Adrenal gland (tissue), 12 donors: ENCODE measurements around the gene CCKAR. TPM values are rescaled to one million over a fixed set of nuclear protein-coding genes. Genes with fewer than 3 reads are reported as not detected.

Experiments
- DNase-seq, 7 donors: peaks; one replicate each; pipeline ENCODE4 v3.0.0-alpha.2; 2019 to 2020
- H3K27ac ChIP-seq, 5 donors: fragments of 200-600 bp; sonication (generic) in 4 of 5; 1 replicate in 3 of 5; 2 replicates in 2 of 5; pipeline versions ENCODE4 v1.5.1 to v1.8.0; 2016 to 2020; ENCODE audit warnings: mild to moderate bottlenecking in 1 of 5
- H3K27me3 ChIP-seq: fragments of 200-600 bp; 2 replicates; pipeline ENCODE4 v1.8.0; 2021
- H3K36me3 ChIP-seq, 2 donors: fragments of 200-600 bp; replicated peaks in 1 of 2; 1 replicate in 1 of 2; 2 replicates in 1 of 2; pipeline versions ENCODE4 v1.5.1 to v1.8.0; 2018 to 2022
- H3K4me1 ChIP-seq, 2 donors: fragments of 200-600 bp; replicated peaks in 1 of 2; 1 replicate in 1 of 2; 2 replicates in 1 of 2; pipeline versions ENCODE4 v1.5.1 to v1.8.0; 2018 to 2021
- H3K4me3 ChIP-seq, 4 donors: fragments of 200-600 bp; sonication (generic) in 3 of 4; one replicate each; pipeline ENCODE4 v1.5.1; 2016 to 2018
- H3K9me3 ChIP-seq, 3 donors: fragments of 200-600 bp; sonication (generic) in 1 of 3; replicated peaks in 1 of 3; 1 replicate in 2 of 3; 2 replicates in 1 of 3; pipeline versions ENCODE4 v1.5.1 to v1.8.0; 2016 to 2021
- CTCF ChIP-seq, 6 experiments: fragments of 450-650 bp in 4 of 6; fragments of 200-600 bp in 2 of 6; sonication (generic) in 1 of 6; IDR thresholded peaks; 1 replicate in 5 of 6; 2 replicates in 1 of 6; pipeline versions ENCODE4 v1.5.1 to v1.8.0; 2016 to 2021; ENCODE audit warnings: antibody characterized with exemption in 6 of 6, mild to moderate bottlenecking in 2 of 6, moderate library complexity in 1 of 6
- POLR2A ChIP-seq, 2 donors: fragments of 450-650 bp; IDR thresholded peaks; one replicate each; pipeline ENCODE4 v1.6.1; 2017; ENCODE audit warnings: antibody characterized with exemption in 2 of 2, mild to moderate bottlenecking in 2 of 2, moderate library complexity in 1 of 2
- WGBS, 4 donors: extraction: QIAGEN DNeasy Blood & Tissue Kit in 2 of 4; methylation state at CpG; one replicate each; pipeline versions ENCODE4 v1.1.5 to v1.1.7; 2013 to 2017; 5-methylcytosine and 5-hydroxymethylcytosine counted together
- intact Hi-C, 2 donors: fragments of 100-400 bp; cut with DNase I; formaldehyde crosslinking; loops; one replicate each; pipeline versions ENCODE4 v1.14.1 to v1.15.0; 2022 to 2023
- polyA plus RNA-seq, 3 donors: library from polyadenylated mRNA; stranded (reverse); fragments of 200-250 nt in 2 of 3; fragments of 350-450 nt in 1 of 3; fragmentation: Illumina TruSeq in 1 of 3; extraction: RNeasy Lipid Tissue Mini Kit (QIAGEN cat#74804) in 1 of 3; gene quantifications; one replicate each; pipeline ENCODE4 v1.2.3, GENCODE V29; 2013 to 2014
- total RNA-seq, 9 donors: library from RNA; depleted of rRNA in 4 of 9; stranded (reverse); fragments of >200 nt in 4 of 9; fragments of 120-200 nt in 1 of 9; fragmentation: NEBNext Ultra II Directional in 1 of 9; extraction: Animal tissue kit (Norgen Biotek cat#: 25700) in 1 of 9; gene quantifications; one replicate each; pipeline versions ENCODE4 v1.1.0 to v1.2.4, GENCODE V29; 2013 to 2023
- donor health status: healthy with polysubstance abuse.
- donor health status: Bipolar disorder and iron deficiency.
- donor health status: DM: yes; HTN: yes; CAD: no.
- donor health status: DM: no; HTN: no; CAD: no.
- donor health status: DM: no; HTN: no; CAD: no.
- donor health status: DM: yes; HTN: yes; CAD: no.

Gene CCKAR
- total and polyA plus RNA-seq, 12 donors: 0.11 to 0.61 TPM; not detected in 10

- TF ChIP-seq POLR2A (IDR thresholded peaks at IDR 0.05) (no peak), CTCF (IDR thresholded peaks at IDR 0.05) (no peak)
- Histone ChIP-seq H3K27ac (no peak overlapping the region), H3K4me3 (no peak overlapping the region), H3K36me3 (no peaks in the 10 kb centered on the region), H3K4me1 (no peaks in the 10 kb centered on the region), H3K27me3 (no peaks in the 10 kb centered on the region), H3K9me3 (no peaks in the 10 kb centered on the region)
- WGBS, 4 donors: 72 to 84% (median 78%) methylated on average over 2 to 7 of the region's 7 CpGs
- DNase-seq: no peak
- intact Hi-C loops: no loop called here
These were observed 1.3 kb upstream of the CCKAR start for GRCh38 chr4:26491449-26492170.

- Histone ChIP-seq H3K4me1 (no peaks in the 10 kb centered on the region), H3K27me3 (no peaks in the 10 kb centered on the region), H3K9me3 (no peaks in the 10 kb centered on the region), H3K36me3 (no peaks in the 10 kb centered on the region), H3K27ac (no peak overlapping the region), H3K4me3 (no peak overlapping the region)
- no peak for DNase-seq
- 74 to 85% (median 78%) methylated on average over 4 of the region's 4 CpGs for WGBS, 4 donors
- no peak for TF ChIP-seq POLR2A (IDR thresholded peaks at IDR 0.05)
- TF ChIP-seq CTCF (IDR thresholded peaks at IDR 0.05): no peak
- intact Hi-C loops: no loop called here
These were observed 638 bp upstream of the CCKAR start for GRCh38 chr4:26490960-26491284.

GRCh38 chr4:26489101-26489985 lies 941 bp downstream of the CCKAR start:
- Histone ChIP-seq H3K4me1 (no peaks in the 10 kb centered on the region), H3K27me3 (no peaks in the 10 kb centered on the region), H3K9me3 (no peaks in the 10 kb centered on the region), H3K27ac (no peak overlapping the region), H3K4me3 (no peak overlapping the region), H3K36me3 (no peaks in the 10 kb centered on the region)
- WGBS, 4 donors: 81 to 84% (median 82%) methylated on average over 19 of the region's 19 CpGs
- no peak for DNase-seq
- TF ChIP-seq CTCF (IDR thresholded peaks at IDR 0.05): no peak
- intact Hi-C loops: no loop called here

- intact Hi-C loops: no loop called here
- TF ChIP-seq CTCF (IDR thresholded peaks at IDR 0.05) (no peak), POLR2A (IDR thresholded peaks at IDR 0.05) (no peak)
- WGBS, 4 donors: 84 to 90% (median 87%) methylated on average over 7 of the region's 7 CpGs
- Histone ChIP-seq H3K36me3 (no peaks in the 10 kb centered on the region), H3K4me1 (peaks cover 0 to 15% of the 10 kb centered on the region in 2 donors), H3K9me3 (no peaks in the 10 kb centered on the region), H3K27ac (no peak overlapping the region), H3K4me3 (no peak overlapping the region), H3K27me3 (no peaks in the 10 kb centered on the region)
- DNase-seq: no peak
These were observed 4.6 kb downstream of the CCKAR start for GRCh38 chr4:26485684-26486083.
